Right ventricle myocardium superior (tissue), 1 donor: ENCODE measurements around the gene AQP9. TPM values are rescaled to one million over a fixed set of nuclear protein-coding genes. Genes with fewer than 3 reads are reported as not detected.
"Not testable (repeated sequence)": the region's sequence is repeated elsewhere in the genome, so short reads cannot be mapped to it uniquely, and the experiment has no call there.

ENCODE experiments used
- ATAC-seq: fragments of 200-7000 bp; cut with Tn5 transposase; one replicate; pipeline ENCODE4 v1.9.1; 2020; ENCODE audit warnings: mild to moderate bottlenecking; ENCODE audit not compliant: poor library complexity
- DNase-seq: peaks from one replicate; pipeline ENCODE4 v3.0.0-alpha.2; 2020
- intact Hi-C: fragments of 100-400 bp; cut with DNase I; formaldehyde crosslinking; loops from one replicate; pipeline ENCODE4 v1.11.2; 2022
- long read RNA-seq: library from polyadenylated mRNA; unstranded; transcript quantifications from one replicate; pipeline ENCODE4 v2.0.0, GENCODE V29; 2021
- total RNA-seq: library from RNA; stranded (reverse); fragmentation: NEBNext Ultra II Directional; extraction: Animal tissue kit (Norgen Biotek cat#: 25700); gene quantifications from one replicate; pipeline ENCODE4 v1.2.1, GENCODE V29; 2021
- donor health status: DM: no; HTN: yes; CAD: no; lungs with severe emphysema.

AQP9 gene, protein sequence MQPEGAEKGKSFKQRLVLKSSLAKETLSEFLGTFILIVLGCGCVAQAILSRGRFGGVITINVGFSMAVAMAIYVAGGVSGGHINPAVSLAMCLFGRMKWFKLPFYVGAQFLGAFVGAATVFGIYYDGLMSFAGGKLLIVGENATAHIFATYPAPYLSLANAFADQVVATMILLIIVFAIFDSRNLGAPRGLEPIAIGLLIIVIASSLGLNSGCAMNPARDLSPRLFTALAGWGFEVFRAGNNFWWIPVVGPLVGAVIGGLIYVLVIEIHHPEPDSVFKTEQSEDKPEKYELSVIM
- total RNA-seq = 1.5 TPM
- long read RNA-seq = 0 reads

- intact Hi-C loops = no loop called here
- ATAC-seq = no peak
- DNase-seq = no peak
These were observed at the start of gene AQP9 for GRCh38 chr15:58138106-58138505. TSS of gene AQP9 (plus strand) at chr15:58138381. CDS start at chr15:58138566, 185 bp downstream.

GRCh38 chr15:58095415-58095814, 42.8 kb upstream of the AQP9 start:
- intact Hi-C loops = no loop called here
- DNase-seq = no peak
- ATAC-seq = no peak

GRCh38 chr15:58096529-58097084, 41.6 kb upstream of the AQP9 start:
- intact Hi-C loops = no loop called here
- ATAC-seq = no peak
- no peak for DNase-seq

DNA sequence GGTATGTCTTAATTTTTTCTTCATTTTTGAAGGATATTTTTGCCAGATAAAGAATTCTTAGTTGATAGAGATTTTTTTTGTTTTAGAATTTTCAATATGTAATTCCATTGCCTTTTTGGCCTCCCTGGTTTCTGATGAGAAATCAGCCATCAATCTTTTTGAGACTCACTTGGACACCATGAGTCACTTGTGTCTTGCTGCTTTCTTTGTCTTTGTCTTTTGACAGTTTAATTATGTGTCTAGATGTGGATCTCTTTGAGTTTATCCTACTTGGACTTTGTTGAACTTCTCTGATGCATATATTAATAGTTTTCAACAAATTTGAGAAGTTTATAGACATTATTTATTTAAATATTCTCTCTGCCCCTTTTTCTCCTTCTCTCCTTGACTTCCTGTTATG, 34.7 kb upstream of the AQP9 start:
- no peak for DNase-seq
- ATAC-seq = no peak
- intact Hi-C loops = no loop called here

GRCh38 chr15:58108117-58108516, 30.1 kb upstream of the AQP9 start:
- no peak for ATAC-seq
- intact Hi-C loops = no loop called here
- no peak for DNase-seq

- intact Hi-C loops = no loop called here
- DNase-seq = no peak
- no peak for ATAC-seq
These were observed 28.8 kb upstream of the AQP9 start for GRCh38 chr15:58109419-58109818.

- intact Hi-C loops = no loop called here
- ATAC-seq = no peak
These were observed 27.0 kb upstream of the AQP9 start for GRCh38 chr15:58110999-58111717.

GRCh38 chr15:58111718-58112104, 26.5 kb upstream of the AQP9 start:
- ATAC-seq (no peak), DNase-seq (no peak)
- intact Hi-C loops = no loop called here

More at GRCh38 chr15:58110999-58111717, 27.0 kb upstream of the AQP9 start:
- no peak for DNase-seq

- intact Hi-C loops, DNase-seq, ATAC-seq: not testable (repeated sequence)
These were observed 24.8 kb upstream of the AQP9 start for GRCh38 chr15:58113358-58113757.

GRCh38 chr15:58114388-58114787, 23.8 kb upstream of the AQP9 start:
- ATAC-seq (no peak), DNase-seq (no peak)
- intact Hi-C loops = no loop called here

DNA sequence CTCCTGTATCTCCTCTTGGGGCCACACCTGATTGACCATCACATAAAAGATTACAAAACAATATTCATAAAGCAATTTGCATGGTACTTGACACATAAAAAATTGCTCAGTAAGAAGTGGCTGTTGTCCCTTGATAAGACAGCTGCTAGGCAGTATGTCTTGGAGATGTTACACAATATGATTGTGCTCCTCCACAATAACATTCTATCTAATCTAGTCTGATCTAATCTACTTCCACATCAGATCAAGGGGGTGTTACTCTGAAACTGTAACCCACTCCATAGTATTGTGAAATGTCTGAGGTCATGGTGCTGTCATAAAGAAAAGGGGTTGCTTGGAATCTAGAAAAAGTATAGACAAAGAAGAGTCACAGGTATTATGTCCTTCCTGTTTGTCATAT, 23.4 kb upstream of the AQP9 start:
- DNase-seq (no peak), ATAC-seq (no peak)
- intact Hi-C loops = loop anchor here (5.0 kb wide), 1 partner anchor 67 kb away; no protein-coding TSS in a partner anchor

GRCh38 chr15:58115692-58116091, 22.5 kb upstream of the AQP9 start:
- ATAC-seq (no peak), DNase-seq (no peak)
- intact Hi-C loops = loop anchor here (5.0 kb wide), 1 partner anchor 67 kb away; no protein-coding TSS in a partner anchor

DNA sequence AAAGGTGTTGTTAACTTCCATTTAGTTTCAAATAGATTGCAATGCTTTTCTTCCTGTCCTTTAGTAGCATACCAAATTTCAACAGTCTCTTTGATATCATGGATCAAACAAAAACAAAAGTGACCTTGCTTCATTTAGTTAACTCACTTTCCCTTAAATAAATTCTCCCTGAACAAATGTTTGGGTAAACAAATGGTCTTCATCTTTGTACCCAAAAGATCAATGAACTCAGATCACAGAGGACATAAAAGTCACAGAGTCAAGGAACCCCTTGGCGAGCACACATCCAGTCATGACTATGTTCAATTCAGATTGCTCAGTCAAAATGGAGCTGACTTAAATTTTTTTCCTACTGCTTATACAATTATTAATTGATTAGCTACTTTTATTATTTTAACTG, 20.6 kb upstream of the AQP9 start:
- DNase-seq = no peak
- intact Hi-C loops = loop anchor here (5.0 kb wide), 1 partner anchor 65 kb away; no protein-coding TSS in a partner anchor
- no peak for ATAC-seq

DNA sequence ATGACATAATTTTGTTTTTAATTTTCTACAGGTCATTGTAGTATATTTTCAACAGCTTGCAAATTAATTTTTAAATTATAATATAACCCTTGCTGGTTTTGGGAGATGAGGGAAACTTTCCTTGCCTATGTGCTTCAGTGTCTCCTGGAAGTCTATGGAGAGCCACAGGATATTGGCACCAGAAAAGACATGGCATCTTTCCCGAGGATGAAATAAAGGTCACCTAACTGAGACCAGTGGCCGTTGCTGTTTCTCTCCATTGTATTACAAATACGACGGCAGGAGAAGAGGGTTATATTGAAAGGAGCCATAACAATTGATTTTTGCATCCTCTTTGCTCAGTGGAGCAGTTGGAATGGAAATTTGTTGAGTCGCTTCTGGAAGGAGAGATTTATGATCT, 19.9 kb upstream of the AQP9 start:
- no peak for ATAC-seq
- intact Hi-C loops = loop anchor here (5.0 kb wide), 1 partner anchor 64 kb away; no protein-coding TSS in a partner anchor
- no peak for DNase-seq

- ATAC-seq (no peak), DNase-seq (no peak)
- intact Hi-C loops = loop anchor here (5.0 kb wide), 1 partner anchor 63 kb away; no protein-coding TSS in a partner anchor
These were observed 19.2 kb upstream of the AQP9 start for GRCh38 chr15:58119016-58119415.

GRCh38 chr15:58124585-58124984, 13.6 kb upstream of the AQP9 start:
- no peak for ATAC-seq
- intact Hi-C loops = no loop called here
- no peak for DNase-seq

DNA sequence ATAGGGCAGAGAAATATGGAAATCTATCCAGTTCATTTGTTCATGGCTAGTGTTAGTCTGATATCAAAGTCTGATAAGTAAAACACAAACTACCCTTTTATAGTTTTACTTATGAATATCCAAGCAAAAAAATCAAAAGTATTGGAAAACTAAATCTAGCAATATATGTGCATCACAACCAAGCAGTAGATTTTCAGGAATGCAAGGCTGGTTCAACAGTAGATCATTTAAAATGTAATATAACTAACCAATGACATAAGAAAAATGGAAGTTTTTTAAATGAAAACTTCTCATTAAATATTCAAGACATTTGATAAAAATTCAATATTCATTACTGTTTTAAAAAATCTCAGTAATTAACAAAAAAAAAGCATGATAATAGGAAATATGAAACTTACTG, 12.8 kb upstream of the AQP9 start:
- ATAC-seq (no peak), DNase-seq (no peak)
- intact Hi-C loops = no loop called here

- intact Hi-C loops = no loop called here
- ATAC-seq (no peak), DNase-seq (no peak)
These were observed 3.3 kb upstream of the AQP9 start for GRCh38 chr15:58134886-58135285.

DNA sequence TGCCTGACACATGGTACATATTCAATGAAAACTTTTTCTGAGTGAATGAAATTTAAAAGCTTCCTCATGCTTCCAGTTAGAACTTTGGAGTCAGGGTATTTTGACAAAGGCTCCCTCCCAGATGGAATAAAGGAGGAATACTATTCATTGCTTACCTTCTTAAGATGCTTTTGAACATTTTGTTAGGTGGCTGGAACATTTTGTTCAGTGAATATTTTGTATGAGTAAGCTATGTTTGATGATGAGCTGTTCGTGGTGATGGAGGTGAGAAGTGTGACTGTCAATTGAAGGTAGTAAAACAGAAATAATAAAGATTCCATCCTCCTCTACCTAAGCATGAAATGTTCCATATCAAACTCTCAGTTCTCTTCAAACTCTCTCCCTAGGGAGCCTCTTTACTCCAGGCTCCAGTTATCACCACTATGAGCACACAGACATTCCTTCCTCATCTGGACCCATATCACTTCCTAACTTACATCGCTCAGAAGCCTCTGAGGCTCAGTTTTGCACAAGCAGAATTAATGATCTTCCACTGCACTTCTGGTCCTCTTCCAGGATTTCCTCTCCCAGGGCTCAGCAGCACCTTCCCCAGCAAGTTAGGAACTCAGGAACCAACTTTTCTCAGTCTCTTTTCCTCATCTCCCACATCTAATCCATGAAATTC, 2.5 kb upstream of the AQP9 start:
- intact Hi-C loops = no loop called here
- no peak for DNase-seq
- no peak for ATAC-seq
